Hepatocyte (in vitro differentiated cells): ENCODE results near the gene PTPRN2. TPM values are rescaled to one million over a fixed set of nuclear protein-coding genes. Genes with fewer than 3 reads are reported as not detected.

ENCODE experiments used
- DNase-seq: peaks from one replicate; pipeline ENCODE4 v3.0.0-alpha.2; 2016; ENCODE audit warnings: low spot score
- H2AFZ ChIP-seq: fragments of 200-600 bp; sonication (generic); 2 replicates; pipeline ENCODE4 v1.6.0; 2016; ENCODE audit warnings: antibody characterized with exemption, mild to moderate bottlenecking
- H3K27ac ChIP-seq: fragments of 200-600 bp; sonication (generic); 2 replicates; pipeline ENCODE4 v1.5.1; 2016; ENCODE audit warnings: mild to moderate bottlenecking
- H3K27me3 ChIP-seq: fragments of 200-600 bp; sonication (generic); 2 replicates; pipeline ENCODE4 v1.6.1; 2016
- H3K36me3 ChIP-seq: fragments of 200-600 bp; sonication (generic); replicated peaks from 2 replicates; pipeline ENCODE4 v1.5.1; 2016; ENCODE audit warnings: low read depth; ENCODE audit not compliant: insufficient read depth
- H3K4me1 ChIP-seq: fragments of 200-600 bp; sonication (generic); 2 replicates; pipeline ENCODE4 v1.5.1; 2016; ENCODE audit warnings: mild to moderate bottlenecking, moderate library complexity; ENCODE audit not compliant: insufficient read depth
- H3K4me2 ChIP-seq: fragments of 200-600 bp; sonication (generic); 2 replicates; pipeline ENCODE4 v1.6.0; 2016
- H3K4me3 ChIP-seq: fragments of 200-600 bp; sonication (generic); 2 replicates; pipeline ENCODE4 v1.5.1; 2016; ENCODE audit warnings: mild to moderate bottlenecking
- H3K79me2 ChIP-seq: fragments of 200-600 bp; sonication (generic); 2 replicates; pipeline ENCODE4 v1.6.0; 2017; ENCODE audit warnings: mild to moderate bottlenecking
- H3K9me2 ChIP-seq: fragments of 200-600 bp; sonication (generic); replicated peaks from 2 replicates; pipeline ENCODE4 v1.6.0; 2017; ENCODE audit warnings: mild to moderate bottlenecking; ENCODE audit not compliant: insufficient read depth
- H3K9me3 ChIP-seq: fragments of 200-600 bp; sonication (generic); 2 replicates; pipeline ENCODE4 v1.5.1; 2016; ENCODE audit warnings: low read depth, mild to moderate bottlenecking
- H4K20me1 ChIP-seq: fragments of 200-600 bp; sonication (generic); 2 replicates; pipeline ENCODE4 v1.6.0; 2016; ENCODE audit warnings: mild to moderate bottlenecking; ENCODE audit not compliant: insufficient read depth, poor library complexity, severe bottlenecking
- EZH2 ChIP-seq: fragments of 200-600 bp; sonication (generic); IDR thresholded peaks from 2 replicates; pipeline ENCODE4 v1.6.1; 2016; ENCODE audit warnings: antibody characterized with exemption, mild to moderate bottlenecking, borderline replicate concordance
- EZH2phosphoT487 ChIP-seq: fragments of 200-600 bp; sonication (generic); IDR thresholded peaks from one replicate; pipeline ENCODE4 v1.6.1; 2018; ENCODE audit warnings: antibody characterized with exemption, mild to moderate bottlenecking, low read depth, moderate library complexity; ENCODE audit not compliant: unreplicated experiment, severe bottlenecking
- WGBS: methylation state at CpG from one replicate; pipeline ENCODE4 v1.1.6; 2016; ENCODE audit warnings: low lambda C conversion rate; ENCODE audit errors: missing lambda C conversion rate; 5-methylcytosine and 5-hydroxymethylcytosine counted together
- polyA plus RNA-seq: library from polyadenylated mRNA; unstranded; fragments of >200 nt; fragmentation: Nextera tagmentation; extraction: Ambion mirVana; gene quantifications from 2 replicates; pipeline ENCODE4 v1.2.1, GENCODE V29; 2016
- total RNA-seq: library from RNA; depleted of rRNA; stranded (reverse); fragments of >200 nt; gene quantifications from 2 replicates; pipeline ENCODE4 v1.2.3, GENCODE V29; 2014
- TF ChIP-seq, protein P1 (sequence below): fragments of 200-600 bp; sonication (generic); IDR thresholded peaks from 2 replicates; pipeline ENCODE4 v1.5.1; 2016; ENCODE audit warnings: antibody characterized with exemption, mild to moderate bottlenecking; ENCODE audit not compliant: poor library complexity

Gene PTPRN2
- total and polyA plus RNA-seq, 2 experiments from 2014 or later = 2.1 to 3.3 TPM

DNA sequence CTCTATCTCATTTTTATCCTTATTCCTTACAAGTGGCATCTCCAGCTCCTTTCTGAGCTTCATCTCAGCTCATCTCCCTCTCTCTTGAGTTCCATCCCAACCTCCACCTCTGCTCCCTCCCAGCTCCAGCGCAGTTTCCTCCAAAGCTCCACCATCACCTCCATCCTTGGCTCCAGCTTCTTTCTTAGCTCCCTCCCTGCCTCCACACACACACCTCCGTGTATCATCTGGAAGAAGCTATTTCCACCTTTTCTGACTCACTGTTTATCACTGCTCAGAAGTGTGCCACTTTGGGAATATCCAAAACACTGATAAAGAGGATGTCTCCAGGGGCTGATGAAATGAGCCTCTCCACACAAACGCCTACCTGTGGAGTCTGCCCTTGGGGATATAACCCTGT, 481.4 kb downstream of the PTPRN2 start:
- Histone ChIP-seq H2AFZ (no peak overlapping the region), H3K36me3 (no peaks in the 10 kb centered on the region), H3K27ac (no peak overlapping the region), H3K79me2 (no peaks in the 10 kb centered on the region), H3K4me2 (no peak overlapping the region), H4K20me1 (no peaks in the 10 kb centered on the region), H3K4me1 (no peaks in the 10 kb centered on the region), H3K27me3 (no peaks in the 10 kb centered on the region), H3K9me2 (no peaks in the 10 kb centered on the region), H3K4me3 (no peak overlapping the region), H3K9me3 (no peaks in the 10 kb centered on the region)
- no peak for DNase-seq
- 74% methylated on average over 3 of the region's 3 CpGs for WGBS
- TF ChIP-seq EZH2phosphoT487 = no peak
- TF ChIP-seq, protein P1, sequence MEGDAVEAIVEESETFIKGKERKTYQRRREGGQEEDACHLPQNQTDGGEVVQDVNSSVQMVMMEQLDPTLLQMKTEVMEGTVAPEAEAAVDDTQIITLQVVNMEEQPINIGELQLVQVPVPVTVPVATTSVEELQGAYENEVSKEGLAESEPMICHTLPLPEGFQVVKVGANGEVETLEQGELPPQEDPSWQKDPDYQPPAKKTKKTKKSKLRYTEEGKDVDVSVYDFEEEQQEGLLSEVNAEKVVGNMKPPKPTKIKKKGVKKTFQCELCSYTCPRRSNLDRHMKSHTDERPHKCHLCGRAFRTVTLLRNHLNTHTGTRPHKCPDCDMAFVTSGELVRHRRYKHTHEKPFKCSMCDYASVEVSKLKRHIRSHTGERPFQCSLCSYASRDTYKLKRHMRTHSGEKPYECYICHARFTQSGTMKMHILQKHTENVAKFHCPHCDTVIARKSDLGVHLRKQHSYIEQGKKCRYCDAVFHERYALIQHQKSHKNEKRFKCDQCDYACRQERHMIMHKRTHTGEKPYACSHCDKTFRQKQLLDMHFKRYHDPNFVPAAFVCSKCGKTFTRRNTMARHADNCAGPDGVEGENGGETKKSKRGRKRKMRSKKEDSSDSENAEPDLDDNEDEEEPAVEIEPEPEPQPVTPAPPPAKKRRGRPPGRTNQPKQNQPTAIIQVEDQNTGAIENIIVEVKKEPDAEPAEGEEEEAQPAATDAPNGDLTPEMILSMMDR = no peak
- no peak for TF ChIP-seq EZH2

DNA sequence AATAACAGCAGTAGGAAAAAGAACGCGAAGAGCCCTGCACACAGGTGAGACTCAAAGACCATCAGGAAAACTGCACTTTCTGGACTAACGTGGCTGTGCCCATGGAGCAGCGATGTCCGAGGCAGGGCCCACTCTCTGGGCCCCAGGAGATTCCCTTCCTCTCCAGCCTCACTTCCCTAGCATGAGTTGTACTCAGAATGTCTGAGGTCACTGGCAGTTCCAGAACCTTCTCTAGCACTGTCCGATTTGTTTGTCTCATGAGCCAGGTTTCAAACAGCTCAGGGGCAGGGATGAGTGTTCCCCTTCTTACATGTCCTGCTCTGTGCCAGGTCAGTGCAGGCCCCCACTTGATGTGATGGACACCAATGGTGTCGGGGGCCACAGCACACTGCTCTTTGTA, 484.2 kb downstream of the PTPRN2 start:
- Histone ChIP-seq H3K4me2 (no peak overlapping the region), H3K4me3 (no peak overlapping the region), H4K20me1 (no peaks in the 10 kb centered on the region), H3K36me3 (no peaks in the 10 kb centered on the region), H3K79me2 (no peaks in the 10 kb centered on the region), H3K27ac (no peak overlapping the region), H3K27me3 (no peaks in the 10 kb centered on the region), H2AFZ (no peak overlapping the region), H3K9me2 (no peaks in the 10 kb centered on the region), H3K9me3 (no peaks in the 10 kb centered on the region), H3K4me1 (no peaks in the 10 kb centered on the region)
- TF ChIP-seq, protein P1 = no peak
- no peak for TF ChIP-seq EZH2
- TF ChIP-seq EZH2phosphoT487 = no peak
- no peak for DNase-seq
- 87% methylated on average over 7 of the region's 7 CpGs for WGBS

DNA sequence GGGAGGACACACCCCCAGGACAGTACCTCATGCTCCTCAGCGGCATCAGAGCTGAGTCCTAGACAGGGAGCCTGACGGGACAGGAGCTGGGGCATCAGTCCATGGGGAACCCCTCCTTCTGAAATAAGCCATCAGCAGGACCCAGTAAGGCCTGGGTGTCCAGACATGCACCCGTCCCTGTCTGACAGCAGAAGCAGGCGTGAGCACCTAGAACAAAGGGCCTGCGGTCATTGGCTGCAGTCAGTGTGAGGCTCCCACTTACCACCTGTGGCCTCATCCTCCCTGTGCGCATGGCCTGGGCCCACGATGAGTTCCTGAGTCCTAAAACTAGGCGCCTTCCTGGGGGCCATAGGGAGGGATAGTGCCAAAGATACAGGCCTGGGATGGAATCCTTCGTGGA, 484.7 kb downstream of the PTPRN2 start:
- no peak overlapping the region for H2AFZ ChIP-seq
- no peaks in the 10 kb centered on the region for H3K27me3 ChIP-seq
- H3K27ac ChIP-seq = no peak overlapping the region
- no peaks in the 10 kb centered on the region for H4K20me1 ChIP-seq
- WGBS = 82% methylated on average over 9 of the region's 9 CpGs
- no peaks in the 10 kb centered on the region for H3K4me1 ChIP-seq
- H3K36me3 ChIP-seq = no peaks in the 10 kb centered on the region
- H3K9me2 ChIP-seq = no peaks in the 10 kb centered on the region
- no peak overlapping the region for H3K4me2 ChIP-seq
- TF ChIP-seq, protein P1 = no peak
- no peak for TF ChIP-seq EZH2phosphoT487
- TF ChIP-seq EZH2 = no peak
- H3K9me3 ChIP-seq = no peaks in the 10 kb centered on the region
- H3K79me2 ChIP-seq = no peaks in the 10 kb centered on the region
- H3K4me3 ChIP-seq = no peak overlapping the region
- no peak for DNase-seq
